ENCODE data around the gene KCNIP3.

The KCNIP3 gene

GRCh38 chr2:95345563-95346230 is 48.5 kb downstream of the KCNIP3 start (continued):
- no peak for TF ChIP-seq TSHZ1 (tag by site-specific recombination; IDR thresholded peaks at IDR 0.05; ENCODE audit: borderline replicate concordance)
- 0 out of 2 replicates have a peak, but pooled peaks have one; percentile 48 for TF ChIP-seq ZNF561 (tag by site-specific recombination; IDR thresholded peaks at IDR 0.05; ENCODE audit: borderline replicate concordance)
- no peak for TF ChIP-seq ZFHX2 (tag by site-specific recombination; conservative IDR thresholded peaks at IDR 0.05)
- no peak for TF ChIP-seq ZNF596 (tag by site-specific recombination; IDR thresholded peaks at IDR 0.05)
- no peak for TF ChIP-seq ZNF202 (tag by site-specific recombination; IDR thresholded peaks at IDR 0.05; ENCODE audit: borderline replicate concordance)
- TF ChIP-seq ZNF792 (tag by site-specific recombination; IDR thresholded peaks at IDR 0.05): no peak
- no peak for TF ChIP-seq ZBTB7A (tag by site-specific recombination; IDR thresholded peaks at IDR 0.05; ENCODE audit: low read depth)
- TF ChIP-seq ZBTB20 (tag by site-specific recombination; IDR thresholded peaks at IDR 0.05): no peak; the same call in 1 of the 2 replicates
- TF ChIP-seq ZNF76 (tag by site-specific recombination; IDR thresholded peaks at IDR 0.05; ENCODE audit: borderline replicate concordance, low read depth): no peak
- TF ChIP-seq ZSCAN30 (tag by site-specific recombination; IDR thresholded peaks at IDR 0.05): no peak
- TF ChIP-seq SETDB1 (IDR thresholded peaks at IDR 0.05; ENCODE audit: insufficient read length, low read length): no peak
- no peak for TF ChIP-seq ZNF140 (tag by site-specific recombination; IDR thresholded peaks at IDR 0.05)
- TF ChIP-seq ZNF514 (tag by site-specific recombination; IDR thresholded peaks at IDR 0.05): no peak
- TF ChIP-seq ZBTB8A (tag by site-specific recombination; IDR thresholded peaks at IDR 0.05): peak; percentile 90
- no peak for TF ChIP-seq GLIS2 (tag by site-specific recombination; IDR thresholded peaks at IDR 0.05)
- TF ChIP-seq MYNN (tag by site-specific recombination; IDR thresholded peaks at IDR 0.05; ENCODE audit: borderline replicate concordance): no peak
- TF ChIP-seq ZNF449 (tag by site-specific recombination; IDR thresholded peaks at IDR 0.05): no peak
- TF ChIP-seq ZBTB1 (tag by site-specific recombination; IDR thresholded peaks at IDR 0.05): no peak
- TF ChIP-seq ZNF791 (tag by site-specific recombination; IDR thresholded peaks at IDR 0.05): no peak
- no peak for TF ChIP-seq ZFP3 (tag by site-specific recombination; IDR thresholded peaks at IDR 0.05; ENCODE audit: low read depth)
- TF ChIP-seq ZNF37A (tag by site-specific recombination; IDR thresholded peaks at IDR 0.05): no peak
- no peak for TF ChIP-seq ZNF433 (tag by site-specific recombination; IDR thresholded peaks at IDR 0.05; ENCODE audit: low read depth)
- no peak for TF ChIP-seq ZSCAN16 (tag by site-specific recombination; IDR thresholded peaks at IDR 0.05)
- no peak for TF ChIP-seq ZNF146 (tag by site-specific recombination; IDR thresholded peaks at IDR 0.05)
- no peak for TF ChIP-seq ZNF266 (tag by site-specific recombination; IDR thresholded peaks at IDR 0.05; ENCODE audit: low read depth)
- TF ChIP-seq, protein P1, sequence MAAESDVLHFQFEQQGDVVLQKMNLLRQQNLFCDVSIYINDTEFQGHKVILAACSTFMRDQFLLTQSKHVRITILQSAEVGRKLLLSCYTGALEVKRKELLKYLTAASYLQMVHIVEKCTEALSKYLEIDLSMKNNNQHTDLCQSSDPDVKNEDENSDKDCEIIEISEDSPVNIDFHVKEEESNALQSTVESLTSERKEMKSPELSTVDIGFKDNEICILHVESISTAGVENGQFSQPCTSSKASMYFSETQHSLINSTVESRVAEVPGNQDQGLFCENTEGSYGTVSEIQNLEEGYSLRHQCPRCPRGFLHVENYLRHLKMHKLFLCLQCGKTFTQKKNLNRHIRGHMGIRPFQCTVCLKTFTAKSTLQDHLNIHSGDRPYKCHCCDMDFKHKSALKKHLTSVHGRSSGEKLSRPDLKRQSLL (tag by site-specific recombination; IDR thresholded peaks at IDR 0.05): no peak
- no peak for TF ChIP-seq ZNF768 (tag by site-specific recombination; IDR thresholded peaks at IDR 0.05)
- no peak for TF ChIP-seq REST (tag by site-specific recombination; IDR thresholded peaks at IDR 0.05)
- TF ChIP-seq ZNF510 (tag by site-specific recombination; IDR thresholded peaks at IDR 0.05; ENCODE audit: insufficient replicate concordance): no peak
- TF ChIP-seq SP7 (tag by site-specific recombination; IDR thresholded peaks at IDR 0.05): peak; percentile 57
- TF ChIP-seq ZNF571 (tag by site-specific recombination; IDR thresholded peaks at IDR 0.05): no peak
- no peak for TF ChIP-seq ZNF416 (tag by site-specific recombination; IDR thresholded peaks at IDR 0.05)
- no peak for TF ChIP-seq FEZF1 (tag by site-specific recombination; IDR thresholded peaks at IDR 0.05)
